Activated T-helper 17 cell treated with anti-CD3 and anti-CD28 coated beads, Interleukin-2, amount 50 U/mL, for 72 hours (primary cell): ENCODE data around the gene ANTKMT. TPM values are rescaled to one million over a fixed set of nuclear protein-coding genes. Genes with fewer than 3 reads are reported as not detected.

Experiments
- ATAC-seq: fragments of 150-1000 bp; cut with Tn5 transposase; replicated peaks from 2 replicates; pipeline ENCODE4 v1.10.0; 2021; ENCODE audit warnings: mild to moderate bottlenecking, moderate library complexity
- H3K27ac Mint-ChIP-seq: one replicate; pipeline ENCODE4 v1.8.0; 2022; ENCODE audit warnings: mixed read lengths
- H3K27me3 Mint-ChIP-seq: one replicate; pipeline ENCODE4 v1.8.0; 2022; ENCODE audit warnings: mixed read lengths
- H3K36me3 Mint-ChIP-seq: one replicate; pipeline ENCODE4 v1.8.0; 2022; ENCODE audit warnings: low read depth, mild to moderate bottlenecking, mixed read lengths
- H3K4me1 Mint-ChIP-seq: one replicate; pipeline ENCODE4 v1.8.0; 2022; ENCODE audit warnings: mixed read lengths
- H3K4me3 Mint-ChIP-seq: one replicate; pipeline ENCODE4 v1.8.0; 2022; ENCODE audit warnings: mild to moderate bottlenecking, mixed read lengths
- H3K9me3 Mint-ChIP-seq: one replicate; pipeline ENCODE4 v1.8.0; 2022; ENCODE audit warnings: mixed read lengths
- total RNA-seq, 2 donors: library from RNA; stranded (reverse); gene quantifications; one replicate each; pipeline ENCODE4 v1.2.3, GENCODE V29; 2022

The ANTKMT gene
- total RNA-seq, 2 donors from 2014 or later, result 13.5 to 22.4 TPM

- no peak for ATAC-seq
- H3K9me3 Mint-ChIP-seq, result no peaks in the 10 kb centered on the region
- H3K27ac Mint-ChIP-seq, result no peak overlapping the region
- H3K4me1 Mint-ChIP-seq, result peaks cover 4% of the 10 kb centered on the region
- peaks cover 32% of the 10 kb centered on the region for H3K36me3 Mint-ChIP-seq
- H3K27me3 Mint-ChIP-seq, result no peaks in the 10 kb centered on the region
- H3K4me3 Mint-ChIP-seq, result peak overlapping the region; percentile 73
Measured at GRCh38 chr16:678209-678857, 42.6 kb upstream of the ANTKMT start.

- peak overlapping the region; percentile 33 for H3K27ac Mint-ChIP-seq
- ATAC-seq, result peak; percentile 15
- H3K36me3 Mint-ChIP-seq, result peaks cover 31% of the 10 kb centered on the region
- no peaks in the 10 kb centered on the region for H3K27me3 Mint-ChIP-seq
- no peaks in the 10 kb centered on the region for H3K9me3 Mint-ChIP-seq
- H3K4me1 Mint-ChIP-seq, result peaks cover 4% of the 10 kb centered on the region
- peak overlapping the region; percentile 73 for H3K4me3 Mint-ChIP-seq
Measured at GRCh38 chr16:678858-679813, 41.8 kb upstream of the ANTKMT start.

- H3K9me3 Mint-ChIP-seq, result no peaks in the 10 kb centered on the region
- ATAC-seq, result peak; percentile 61
- H3K27me3 Mint-ChIP-seq, result no peaks in the 10 kb centered on the region
- peak within 1 kb of the TSS; percentile 62 for H3K27ac Mint-ChIP-seq
- H3K4me3 Mint-ChIP-seq, result peak within 1 kb of the TSS; percentile 73
- H3K36me3 Mint-ChIP-seq, result peaks cover 29% of the 10 kb centered on the region
- H3K4me1 Mint-ChIP-seq, result peaks cover 4% of the 10 kb centered on the region
Measured at GRCh38 chr16:679814-680624, 40.9 kb upstream of the ANTKMT start, which contains the start of gene STUB1. Gene STUB1 (plus strand): TSS chr16:680410. CDS start chr16:680526, 116 bp downstream.

GRCh38 chr16:680625-680945 lies 40.4 kb upstream of the ANTKMT start:
- Mint-ChIP-seq H3K4me1 (peaks cover 4% of the 10 kb centered on the region), H3K36me3 (peaks cover 29% of the 10 kb centered on the region), H3K27ac (no peak overlapping the region), H3K9me3 (no peaks in the 10 kb centered on the region), H3K4me3 (peak overlapping the region; percentile 73), H3K27me3 (no peaks in the 10 kb centered on the region)
- ATAC-seq, result no peak

GRCh38 chr16:680967-681745 lies 39.8 kb upstream of the ANTKMT start:
- H3K4me1 Mint-ChIP-seq, result peaks cover 4% of the 10 kb centered on the region
- peaks cover 34% of the 10 kb centered on the region for H3K36me3 Mint-ChIP-seq
- no peaks in the 10 kb centered on the region for H3K27me3 Mint-ChIP-seq
- H3K27ac Mint-ChIP-seq, result peak overlapping the region; percentile 62
- no peak for ATAC-seq
- peak overlapping the region; percentile 73 for H3K4me3 Mint-ChIP-seq
- no peaks in the 10 kb centered on the region for H3K9me3 Mint-ChIP-seq

GRCh38 chr16:681746-682427 lies 39.1 kb upstream of the ANTKMT start:
- peaks cover 37% of the 10 kb centered on the region for H3K36me3 Mint-ChIP-seq
- H3K27ac Mint-ChIP-seq, result peak overlapping the region; percentile 62
- peak overlapping the region; percentile 73 for H3K4me3 Mint-ChIP-seq
- no peak for ATAC-seq
- no peaks in the 10 kb centered on the region for H3K9me3 Mint-ChIP-seq
- H3K4me1 Mint-ChIP-seq, result peaks cover 4% of the 10 kb centered on the region
- H3K27me3 Mint-ChIP-seq, result no peaks in the 10 kb centered on the region

- H3K9me3 Mint-ChIP-seq, result no peaks in the 10 kb centered on the region
- peak overlapping the region; percentile 73 for H3K4me3 Mint-ChIP-seq
- H3K27me3 Mint-ChIP-seq, result no peaks in the 10 kb centered on the region
- peaks cover 37% of the 10 kb centered on the region for H3K36me3 Mint-ChIP-seq
- peaks cover 4% of the 10 kb centered on the region for H3K4me1 Mint-ChIP-seq
- peak overlapping the region; percentile 58 for H3K27ac Mint-ChIP-seq
- ATAC-seq, result no peak
Measured at GRCh38 chr16:682493-683395, 38.2 kb upstream of the ANTKMT start.

GRCh38 chr16:683396-684070 lies 37.4 kb upstream of the ANTKMT start:
- Mint-ChIP-seq H3K9me3 (no peaks in the 10 kb centered on the region), H3K4me1 (peaks cover 4% of the 10 kb centered on the region), H3K27me3 (no peaks in the 10 kb centered on the region), H3K27ac (peak overlapping the region; percentile 58), H3K4me3 (peak overlapping the region; percentile 73), H3K36me3 (peaks cover 37% of the 10 kb centered on the region)
- ATAC-seq, result no peak

- H3K27me3 Mint-ChIP-seq, result no peaks in the 10 kb centered on the region
- peak within 1 kb of the TSS; percentile 73 for H3K4me3 Mint-ChIP-seq
- ATAC-seq, result peak; percentile 86
- H3K4me1 Mint-ChIP-seq, result peaks cover 4% of the 10 kb centered on the region
- H3K27ac Mint-ChIP-seq, result peak within 1 kb of the TSS; percentile 58
- H3K9me3 Mint-ChIP-seq, result no peaks in the 10 kb centered on the region
- peaks cover 37% of the 10 kb centered on the region for H3K36me3 Mint-ChIP-seq
Measured at GRCh38 chr16:684071-684794, 36.7 kb upstream of the ANTKMT start, which contains the start of gene JMJD8. Gene JMJD8 (minus strand): TSS chr16:684334. CDS start chr16:684319, 15 bp downstream.

GRCh38 chr16:684961-685696 lies 35.8 kb upstream of the ANTKMT start:
- Mint-ChIP-seq H3K9me3 (no peaks in the 10 kb centered on the region), H3K27ac (no peak overlapping the region), H3K4me3 (peak overlapping the region; percentile 73), H3K27me3 (no peaks in the 10 kb centered on the region), H3K36me3 (peaks cover 37% of the 10 kb centered on the region), H3K4me1 (peaks cover 4% of the 10 kb centered on the region)
- no peak for ATAC-seq

- Mint-ChIP-seq H3K4me1 (peaks cover 4% of the 10 kb centered on the region), H3K9me3 (no peaks in the 10 kb centered on the region), H3K36me3 (peaks cover 35% of the 10 kb centered on the region), H3K27me3 (no peaks in the 10 kb centered on the region), H3K4me3 (peak overlapping the region; percentile 28), H3K27ac (no peak overlapping the region)
- ATAC-seq, result no peak
Measured at GRCh38 chr16:685967-686366, 35.0 kb upstream of the ANTKMT start.
